ENCODE measurements around the gene PLEKHF1.
"Not testable (repeated sequence)": the region's sequence is repeated elsewhere in the genome, so short reads cannot be mapped to it uniquely, and the experiment has no call there.

PLEKHF1 gene

DNA sequence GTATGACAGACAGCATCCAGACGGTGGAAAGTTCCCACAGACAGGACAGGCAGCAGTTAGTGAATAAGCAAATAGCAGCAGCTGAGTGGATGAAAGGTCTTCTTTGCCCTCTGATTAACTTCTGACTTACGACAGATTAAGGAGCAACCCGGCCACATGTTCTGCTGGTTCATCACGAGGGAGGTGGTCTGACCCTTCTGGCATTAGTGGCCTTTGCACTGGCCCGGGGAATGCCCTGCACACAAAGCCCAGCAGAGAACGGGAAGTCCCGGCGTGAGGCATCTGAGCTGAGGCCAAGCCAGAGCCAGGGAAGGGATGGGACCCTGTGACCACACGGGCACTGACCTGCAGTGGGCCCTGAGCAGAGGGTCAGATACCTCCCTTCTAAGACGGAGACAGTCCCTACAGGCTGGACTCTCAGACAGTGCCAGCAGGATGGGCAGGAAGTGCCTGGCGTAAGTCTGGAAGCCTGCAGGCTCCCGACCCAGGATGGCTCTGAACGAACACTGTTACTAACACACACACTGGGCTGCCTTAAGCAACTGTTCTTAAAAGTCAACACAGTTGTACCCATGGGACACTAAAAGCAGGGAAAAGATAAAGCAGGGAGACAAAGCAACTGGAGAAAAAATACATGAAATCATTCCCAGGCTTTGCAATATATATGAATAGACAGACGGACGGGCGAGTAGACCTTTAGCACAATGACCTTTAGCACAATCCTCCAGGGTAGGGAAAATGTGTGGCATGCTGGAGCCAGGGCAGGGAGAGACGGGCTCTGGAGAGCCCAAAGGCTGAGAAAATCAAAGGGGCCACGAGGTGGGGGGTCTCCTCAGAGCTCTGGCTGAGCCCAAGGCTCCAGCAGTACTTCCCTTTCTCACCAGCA lies 43.5 kb downstream of the PLEKHF1 start:
- Histone ChIP-seq H3K27me3 (ENCODE audit: control insufficient read depth in 5 of 5, insufficient read depth in 4 of 5, low read length in 5 of 5) (no peaks in the 10 kb centered on the region), H3K4me1 (ENCODE audit: control insufficient read depth in 5 of 5, insufficient read depth in 5 of 5, low read length in 5 of 5) (peaks cover 7 to 93% (median 81%) of the 10 kb centered on the region in 5 donors), H3K27ac (ENCODE audit: low read depth, low read length) (peak overlapping the region; percentile 99), H3K9ac (ENCODE audit: low read length in 5 of 5) (peak overlapping the region; percentile 74 to 97 (median 81)), H3K36me3 (ENCODE audit: control insufficient read depth in 5 of 5, insufficient read depth in 5 of 5, low read length in 5 of 5) (peaks cover 0 to 36% (median 16%) of the 10 kb centered on the region in 5 donors), H3K4me3 (ENCODE audit: low read depth in 1 of 5, low read length in 5 of 5) (peak overlapping the region; percentile 54 to 69 (median 60)), H3K9me3 (ENCODE audit: control insufficient read depth in 5 of 5, low read length in 5 of 5) (no peaks in the 10 kb centered on the region)

- Histone ChIP-seq H3K27ac (ENCODE audit: low read depth, low read length) (peak overlapping the region; percentile 99), H3K4me3 (ENCODE audit: low read depth in 1 of 5, low read length in 5 of 5) (peak overlapping the region in 3 of 5 donors; percentile 19 to 69 (median 46)), H3K36me3 (ENCODE audit: control insufficient read depth in 5 of 5, insufficient read depth in 5 of 5, low read length in 5 of 5) (peaks cover 0 to 33% (median 15%) of the 10 kb centered on the region in 5 donors), H3K4me1 (ENCODE audit: control insufficient read depth in 5 of 5, insufficient read depth in 5 of 5, low read length in 5 of 5) (peaks cover 7 to 94% (median 83%) of the 10 kb centered on the region in 5 donors), H3K9ac (ENCODE audit: low read length in 5 of 5) (peak overlapping the region; percentile 38 to 97 (median 65))
- not testable (repeated sequence) for H3K9me3 ChIP-seq (ENCODE audit: control insufficient read depth in 5 of 5, low read length in 5 of 5); H3K27me3 ChIP-seq (ENCODE audit: control insufficient read depth in 5 of 5, insufficient read depth in 4 of 5, low read length in 5 of 5)
These were observed 44.2 kb downstream of the PLEKHF1 start for GRCh38 chr19:29709440-29709798.

- Histone ChIP-seq H3K27ac (ENCODE audit: low read depth, low read length) (peak overlapping the region; percentile 99), H3K4me3 (ENCODE audit: low read depth in 1 of 5, low read length in 5 of 5) (no peak overlapping the region), H3K27me3 (ENCODE audit: control insufficient read depth in 5 of 5, insufficient read depth in 4 of 5, low read length in 5 of 5) (no peaks in the 10 kb centered on the region), H3K9ac (ENCODE audit: low read length in 5 of 5) (peak overlapping the region in 1 of 5 donors; percentile 48), H3K4me1 (ENCODE audit: control insufficient read depth in 5 of 5, insufficient read depth in 5 of 5, low read length in 5 of 5) (peaks cover 9 to 86% (median 79%) of the 10 kb centered on the region in 5 donors), H3K9me3 (ENCODE audit: control insufficient read depth in 5 of 5, low read length in 5 of 5) (no peaks in the 10 kb centered on the region), H3K36me3 (ENCODE audit: control insufficient read depth in 5 of 5, insufficient read depth in 5 of 5, low read length in 5 of 5) (peaks cover 0 to 20% (median 5%) of the 10 kb centered on the region in 5 donors)
These were observed 46.4 kb downstream of the PLEKHF1 start for GRCh38 chr19:29711584-29712132.

DNA sequence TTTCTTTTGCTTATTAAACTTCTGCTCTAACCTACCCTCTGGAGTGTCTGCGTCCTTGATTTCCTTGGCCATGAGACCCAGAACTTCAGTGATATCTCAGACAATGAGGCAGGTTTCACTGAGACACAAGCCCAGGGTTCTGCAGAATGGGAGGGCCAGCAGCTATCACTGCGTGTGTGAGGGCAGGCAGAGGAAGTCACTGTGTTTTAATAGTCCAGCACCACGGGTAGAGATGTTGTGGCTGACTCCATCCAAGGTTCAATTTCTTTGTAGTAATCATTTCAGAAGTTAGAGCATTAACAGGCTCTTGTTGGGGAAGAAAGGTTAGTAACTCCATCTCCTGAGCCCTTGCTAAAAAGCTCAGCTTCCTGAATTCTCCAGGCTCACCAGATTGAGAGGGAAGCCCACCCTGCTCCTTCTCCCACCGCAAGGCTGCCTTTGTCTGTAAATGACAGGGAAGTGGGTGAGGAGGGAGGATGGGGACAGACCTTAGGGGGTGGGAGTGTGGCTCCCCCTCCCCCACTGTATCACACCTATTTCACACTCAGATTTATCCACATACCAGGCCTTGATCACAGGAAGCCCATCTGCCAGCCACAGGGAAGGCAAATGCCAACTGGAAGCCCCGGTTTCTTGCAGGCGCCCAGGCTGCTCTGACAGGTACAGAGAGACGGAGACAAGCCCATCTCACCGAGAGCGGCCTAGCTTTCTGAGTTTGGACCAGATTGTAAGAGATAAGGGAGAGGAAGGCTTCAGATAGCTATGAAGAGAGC lies 47.7 kb downstream of the PLEKHF1 start:
- Histone ChIP-seq H3K4me1 (ENCODE audit: control insufficient read depth in 5 of 5, insufficient read depth in 5 of 5, low read length in 5 of 5) (peaks cover 7 to 73% (median 68%) of the 10 kb centered on the region in 5 donors), H3K27ac (ENCODE audit: low read depth, low read length) (peak overlapping the region; percentile 89), H3K36me3 (ENCODE audit: control insufficient read depth in 5 of 5, insufficient read depth in 5 of 5, low read length in 5 of 5) (peaks cover 0 to 11% (median 0%) of the 10 kb centered on the region in 5 donors), H3K9ac (ENCODE audit: low read length in 5 of 5) (peak overlapping the region in 4 of 5 donors; percentile 10 to 78 (median 56)), H3K27me3 (ENCODE audit: control insufficient read depth in 5 of 5, insufficient read depth in 4 of 5, low read length in 5 of 5) (no peaks in the 10 kb centered on the region), H3K9me3 (ENCODE audit: control insufficient read depth in 5 of 5, low read length in 5 of 5) (no peaks in the 10 kb centered on the region), H3K4me3 (ENCODE audit: low read depth in 1 of 5, low read length in 5 of 5) (peak overlapping the region in 2 of 5 donors; percentile 16 to 37)

- H3K27ac ChIP-seq (ENCODE audit: low read depth, low read length), result peak overlapping the region; percentile 99
- H3K36me3 ChIP-seq (ENCODE audit: control insufficient read depth in 5 of 5, insufficient read depth in 5 of 5, low read length in 5 of 5), result peaks cover 0 to 7% (median 0%) of the 10 kb centered on the region in 5 donors
- peak overlapping the region; percentile 59 to 84 (median 78) for H3K4me3 ChIP-seq (ENCODE audit: low read depth in 1 of 5, low read length in 5 of 5)
- H3K4me1 ChIP-seq (ENCODE audit: control insufficient read depth in 5 of 5, insufficient read depth in 5 of 5, low read length in 5 of 5), result peaks cover 3 to 59% (median 57%) of the 10 kb centered on the region in 5 donors
- no peaks in the 10 kb centered on the region for H3K27me3 ChIP-seq (ENCODE audit: control insufficient read depth in 5 of 5, insufficient read depth in 4 of 5, low read length in 5 of 5)
- peak overlapping the region; percentile 84 to 99 (median 93) for H3K9ac ChIP-seq (ENCODE audit: low read length in 5 of 5)
- H3K9me3 ChIP-seq (ENCODE audit: control insufficient read depth in 5 of 5, low read length in 5 of 5), result no peaks in the 10 kb centered on the region
These were observed 49.2 kb downstream of the PLEKHF1 start for GRCh38 chr19:29714371-29714952.

- H3K36me3 ChIP-seq (ENCODE audit: control insufficient read depth in 5 of 5, insufficient read depth in 5 of 5, low read length in 5 of 5), result peaks cover 0 to 7% (median 0%) of the 10 kb centered on the region in 5 donors
- H3K27ac ChIP-seq (ENCODE audit: low read depth, low read length), result peak within 1 kb of the TSS; percentile 99
- peak within 1 kb of the TSS; percentile 84 to 99 (median 96) for H3K9ac ChIP-seq (ENCODE audit: low read length in 5 of 5)
- H3K27me3 ChIP-seq (ENCODE audit: control insufficient read depth in 5 of 5, insufficient read depth in 4 of 5, low read length in 5 of 5), result no peaks in the 10 kb centered on the region
- H3K9me3 ChIP-seq (ENCODE audit: control insufficient read depth in 5 of 5, low read length in 5 of 5), result no peaks in the 10 kb centered on the region
- peaks cover 3 to 52% (median 51%) of the 10 kb centered on the region in 5 donors for H3K4me1 ChIP-seq (ENCODE audit: control insufficient read depth in 5 of 5, insufficient read depth in 5 of 5, low read length in 5 of 5)
- H3K4me3 ChIP-seq (ENCODE audit: low read depth in 1 of 5, low read length in 5 of 5), result peak within 1 kb of the TSS; percentile 59 to 84 (median 79)
These were observed 49.9 kb downstream of the PLEKHF1 start, which contains the start of gene C19orf12 for GRCh38 chr19:29714953-29715700. Gene C19orf12, minus strand, starts transcription at chr19:29715261. Its CDS starts 6,848 bp downstream, at chr19:29708413.

GRCh38 chr19:29715701-29716581 lies 50.7 kb downstream of the PLEKHF1 start:
- H3K9me3 ChIP-seq (ENCODE audit: control insufficient read depth in 5 of 5, low read length in 5 of 5), result no peaks in the 10 kb centered on the region
- H3K4me3 ChIP-seq (ENCODE audit: low read depth in 1 of 5, low read length in 5 of 5), result peak overlapping the region; percentile 59 to 84 (median 79)
- peak overlapping the region; percentile 81 to 99 (median 96) for H3K9ac ChIP-seq (ENCODE audit: low read length in 5 of 5)
- H3K4me1 ChIP-seq (ENCODE audit: control insufficient read depth in 5 of 5, insufficient read depth in 5 of 5, low read length in 5 of 5), result peaks cover 3 to 46% (median 44%) of the 10 kb centered on the region in 5 donors
- peak overlapping the region; percentile 99 for H3K27ac ChIP-seq (ENCODE audit: low read depth, low read length)
- H3K36me3 ChIP-seq (ENCODE audit: control insufficient read depth in 5 of 5, insufficient read depth in 5 of 5, low read length in 5 of 5), result peaks cover 0 to 7% (median 0%) of the 10 kb centered on the region in 5 donors
- no peaks in the 10 kb centered on the region for H3K27me3 ChIP-seq (ENCODE audit: control insufficient read depth in 5 of 5, insufficient read depth in 4 of 5, low read length in 5 of 5)

DNA sequence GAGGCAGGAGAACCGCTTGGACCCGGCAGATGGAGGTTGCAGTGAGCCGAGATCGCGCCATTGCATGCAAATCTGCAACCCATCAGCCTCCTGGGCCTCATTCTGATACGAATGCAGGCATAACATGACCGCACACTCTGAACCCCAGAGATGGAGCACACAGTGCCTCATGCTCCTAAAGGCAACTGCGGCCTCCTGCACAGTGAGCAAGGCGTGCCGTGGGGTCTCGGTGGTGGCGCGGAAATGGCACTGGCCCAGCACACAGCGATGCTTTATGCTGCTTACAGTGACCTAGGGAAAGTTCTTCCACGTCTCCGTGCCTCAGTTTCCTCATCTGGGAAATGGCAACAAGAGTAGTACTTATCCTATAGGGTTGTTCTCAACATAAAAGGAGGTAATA lies 51.8 kb downstream of the PLEKHF1 start:
- H3K9ac ChIP-seq (ENCODE audit: low read length in 5 of 5), result no peak overlapping the region
- H3K4me1 ChIP-seq (ENCODE audit: control insufficient read depth in 5 of 5, insufficient read depth in 5 of 5, low read length in 5 of 5), result peaks cover 3 to 38% (median 35%) of the 10 kb centered on the region in 5 donors
- no peaks in the 10 kb centered on the region for H3K27me3 ChIP-seq (ENCODE audit: control insufficient read depth in 5 of 5, insufficient read depth in 4 of 5, low read length in 5 of 5)
- no peak overlapping the region for H3K27ac ChIP-seq (ENCODE audit: low read depth, low read length)
- peaks cover 0 to 7% (median 0%) of the 10 kb centered on the region in 5 donors for H3K36me3 ChIP-seq (ENCODE audit: control insufficient read depth in 5 of 5, insufficient read depth in 5 of 5, low read length in 5 of 5)
- H3K4me3 ChIP-seq (ENCODE audit: low read depth in 1 of 5, low read length in 5 of 5), result no peak overlapping the region
- H3K9me3 ChIP-seq (ENCODE audit: control insufficient read depth in 5 of 5, low read length in 5 of 5), result no peaks in the 10 kb centered on the region
